Stimulated activated memory B cell treated with anti-CD40 and anti-IgM and Interleukin-4, amounts not matched to agents 10 μg/mL and 1 μg/mL and 100 μg/mL, for 72 hours (primary cell): Measurements from ENCODE around the gene LRRC7.

ENCODE experiments used
- ATAC-seq: fragments of 150-1000 bp; cut with Tn5 transposase; 2 replicates; pipeline ENCODE4 v1.10.0; 2021
- H3K27ac Mint-ChIP-seq: one replicate; pipeline ENCODE4 v1.8.0; 2022; ENCODE audit warnings: mild to moderate bottlenecking, mixed read lengths
- H3K27me3 Mint-ChIP-seq: one replicate; pipeline ENCODE4 v1.8.0; 2022; ENCODE audit warnings: mixed read lengths
- H3K36me3 Mint-ChIP-seq: one replicate; pipeline ENCODE4 v1.8.0; 2022; ENCODE audit warnings: mixed read lengths
- H3K4me1 Mint-ChIP-seq: one replicate; pipeline ENCODE4 v1.8.0; 2022; ENCODE audit warnings: mixed read lengths
- H3K4me3 Mint-ChIP-seq: one replicate; pipeline ENCODE4 v1.8.0; 2022; ENCODE audit warnings: mild to moderate bottlenecking, moderate library complexity, mixed read lengths
- H3K9me3 Mint-ChIP-seq: one replicate; pipeline ENCODE4 v1.8.0; 2022; ENCODE audit warnings: mixed read lengths

LRRC7 gene

GRCh38 chr1:70146488-70146887 is 578.8 kb downstream of the LRRC7 start:
- Mint-ChIP-seq H3K27ac (no peak overlapping the region), H3K9me3 (no peaks in the 10 kb centered on the region), H3K4me3 (no peak overlapping the region), H3K36me3 (peaks cover 17% of the 10 kb centered on the region), H3K27me3 (no peaks in the 10 kb centered on the region), H3K4me1 (no peaks in the 10 kb centered on the region)
- no peak for ATAC-seq

- Mint-ChIP-seq H3K9me3 (no peaks in the 10 kb centered on the region), H3K4me1 (no peaks in the 10 kb centered on the region), H3K4me3 (no peak overlapping the region), H3K27ac (no peak overlapping the region), H3K36me3 (peaks cover 23% of the 10 kb centered on the region), H3K27me3 (no peaks in the 10 kb centered on the region)
- ATAC-seq: no peak
These were observed 582.7 kb downstream of the LRRC7 start for GRCh38 chr1:70150444-70150843.

GRCh38 chr1:70153739-70154138 is 586.0 kb downstream of the LRRC7 start:
- Mint-ChIP-seq H3K4me3 (no peak overlapping the region), H3K4me1 (no peaks in the 10 kb centered on the region), H3K27me3 (no peaks in the 10 kb centered on the region), H3K36me3 (peaks cover 18% of the 10 kb centered on the region), H3K9me3 (no peaks in the 10 kb centered on the region), H3K27ac (no peak overlapping the region)
- no peak for ATAC-seq

GRCh38 chr1:70156529-70157120 is 588.9 kb downstream of the LRRC7 start:
- no peaks in the 10 kb centered on the region for H3K4me1 Mint-ChIP-seq
- no peaks in the 10 kb centered on the region for H3K9me3 Mint-ChIP-seq
- H3K36me3 Mint-ChIP-seq: peaks cover 22% of the 10 kb centered on the region
- H3K27ac Mint-ChIP-seq: no peak overlapping the region
- no peak overlapping the region for H3K4me3 Mint-ChIP-seq
- H3K27me3 Mint-ChIP-seq: no peaks in the 10 kb centered on the region
- ATAC-seq: no peak

- no peak overlapping the region for H3K27ac Mint-ChIP-seq
These were observed 596.6 kb downstream of the LRRC7 start for GRCh38 chr1:70164350-70164749.

GRCh38 chr1:70168283-70168682 is 600.6 kb downstream of the LRRC7 start:
- Mint-ChIP-seq H3K27me3 (no peaks in the 10 kb centered on the region), H3K9me3 (no peaks in the 10 kb centered on the region), H3K4me1 (no peaks in the 10 kb centered on the region), H3K36me3 (peaks cover 48% of the 10 kb centered on the region), H3K4me3 (no peak overlapping the region), H3K27ac (no peak overlapping the region)
- no peak for ATAC-seq

More at GRCh38 chr1:70164350-70164749, 596.6 kb downstream of the LRRC7 start:
- Mint-ChIP-seq H3K9me3 (no peaks in the 10 kb centered on the region), H3K36me3 (peaks cover 59% of the 10 kb centered on the region), H3K27me3 (no peaks in the 10 kb centered on the region), H3K4me1 (no peaks in the 10 kb centered on the region), H3K4me3 (no peak overlapping the region)
- no peak for ATAC-seq

- ATAC-seq: no peak
- H3K4me1 Mint-ChIP-seq: no peaks in the 10 kb centered on the region
- H3K27ac Mint-ChIP-seq: no peak overlapping the region
- H3K9me3 Mint-ChIP-seq: no peaks in the 10 kb centered on the region
- H3K27me3 Mint-ChIP-seq: no peaks in the 10 kb centered on the region
- H3K4me3 Mint-ChIP-seq: no peak overlapping the region
- peaks cover 48% of the 10 kb centered on the region for H3K36me3 Mint-ChIP-seq
These were observed 601.5 kb downstream of the LRRC7 start for GRCh38 chr1:70169018-70169839.

GRCh38 chr1:70171512-70171911 is 603.8 kb downstream of the LRRC7 start:
- Mint-ChIP-seq H3K4me3 (no peak overlapping the region), H3K9me3 (no peaks in the 10 kb centered on the region), H3K27ac (no peak overlapping the region), H3K36me3 (peaks cover 51% of the 10 kb centered on the region), H3K27me3 (no peaks in the 10 kb centered on the region), H3K4me1 (no peaks in the 10 kb centered on the region)
- no peak for ATAC-seq
